ENCODE results near the gene AKAP17A.
"Not testable (repeated sequence)": the region's sequence is repeated elsewhere in the genome, so short reads cannot be mapped to it uniquely, and the experiment has no call there.

AKAP17A gene

GRCh38 chrX:1602299-1602698 lies 10.9 kb downstream of the AKAP17A start:
- Mint-ChIP-seq H3K4me3 (no peak overlapping the region), H3K36me3 (peaks cover 38% of the 10 kb centered on the region), H3K4me1 (peaks cover 12% of the 10 kb centered on the region), H3K27ac (no peak overlapping the region), H3K9me3 (no peaks in the 10 kb centered on the region), H3K27me3 (no peaks in the 10 kb centered on the region)
- no peak for ATAC-seq (ENCODE audit: low read depth)
- no peak for DNase-seq (ENCODE audit: low spot score in 2 of 2)

- DNase-seq (ENCODE audit: low spot score in 2 of 2) = no peak
- no peak for ATAC-seq (ENCODE audit: low read depth)
- H3K4me3 Mint-ChIP-seq = no peak overlapping the region
- peaks cover 19% of the 10 kb centered on the region for H3K4me1 Mint-ChIP-seq
- no peaks in the 10 kb centered on the region for H3K9me3 Mint-ChIP-seq
- H3K27ac Mint-ChIP-seq = no peak overlapping the region
- peaks cover 20% of the 10 kb centered on the region for H3K36me3 Mint-ChIP-seq
- H3K27me3 Mint-ChIP-seq = no peaks in the 10 kb centered on the region
Measured at GRCh38 chrX:1606496-1606895, 15.1 kb downstream of the AKAP17A start.

- peaks cover 8% of the 10 kb centered on the region for H3K36me3 Mint-ChIP-seq
- peaks cover 15% of the 10 kb centered on the region for H3K4me1 Mint-ChIP-seq
- no peak for DNase-seq (ENCODE audit: low spot score in 2 of 2)
- no peak overlapping the region for H3K27ac Mint-ChIP-seq
- H3K9me3 Mint-ChIP-seq = no peaks in the 10 kb centered on the region
- peaks cover 2% of the 10 kb centered on the region for H3K27me3 Mint-ChIP-seq
- no peak for ATAC-seq (ENCODE audit: low read depth)
- H3K4me3 Mint-ChIP-seq = no peak overlapping the region
Measured at GRCh38 chrX:1609311-1609710, 17.9 kb downstream of the AKAP17A start.

- Mint-ChIP-seq H3K9me3 (no peaks in the 10 kb centered on the region), H3K27ac (no peak overlapping the region), H3K4me1 (peaks cover 14% of the 10 kb centered on the region), H3K36me3 (peaks cover 6% of the 10 kb centered on the region), H3K27me3 (peaks cover 2% of the 10 kb centered on the region), H3K4me3 (no peak overlapping the region)
- DNase-seq (ENCODE audit: low spot score in 2 of 2) = no peak
- ATAC-seq (ENCODE audit: low read depth) = no peak
Measured at GRCh38 chrX:1609762-1610161, 18.4 kb downstream of the AKAP17A start.

GRCh38 chrX:1610166-1610565 lies 18.8 kb downstream of the AKAP17A start:
- Mint-ChIP-seq H3K27me3 (peaks cover 2% of the 10 kb centered on the region), H3K4me1 (peaks cover 14% of the 10 kb centered on the region), H3K27ac (no peak overlapping the region), H3K4me3 (no peak overlapping the region), H3K36me3 (peaks cover 3% of the 10 kb centered on the region), H3K9me3 (no peaks in the 10 kb centered on the region)
- no peak for DNase-seq (ENCODE audit: low spot score in 2 of 2)
- no peak for ATAC-seq (ENCODE audit: low read depth)

- no peaks in the 10 kb centered on the region for H3K36me3 Mint-ChIP-seq
- no peak for DNase-seq (ENCODE audit: low spot score in 2 of 2)
- peaks cover 14% of the 10 kb centered on the region for H3K4me1 Mint-ChIP-seq
- H3K27me3 Mint-ChIP-seq = peaks cover 2% of the 10 kb centered on the region
- no peak overlapping the region for H3K4me3 Mint-ChIP-seq
- no peak for ATAC-seq (ENCODE audit: low read depth)
- H3K27ac Mint-ChIP-seq = peak overlapping the region; percentile 46
- H3K9me3 Mint-ChIP-seq = no peaks in the 10 kb centered on the region
Measured at GRCh38 chrX:1610736-1611135, 19.3 kb downstream of the AKAP17A start.

- ATAC-seq (ENCODE audit: low read depth) = no peak
- no peaks in the 10 kb centered on the region for H3K9me3 Mint-ChIP-seq
- no peak overlapping the region for H3K4me3 Mint-ChIP-seq
- no peak for DNase-seq (ENCODE audit: low spot score in 2 of 2)
- no peaks in the 10 kb centered on the region for H3K36me3 Mint-ChIP-seq
- peaks cover 14% of the 10 kb centered on the region for H3K4me1 Mint-ChIP-seq
- H3K27me3 Mint-ChIP-seq = peaks cover 4% of the 10 kb centered on the region
- H3K27ac Mint-ChIP-seq = no peak overlapping the region
Measured at GRCh38 chrX:1612641-1613286, 21.4 kb downstream of the AKAP17A start.

- Mint-ChIP-seq H3K36me3 (no peaks in the 10 kb centered on the region), H3K27ac (no peak within 1 kb of the TSS), H3K9me3 (no peaks in the 10 kb centered on the region), H3K4me3 (no peak within 1 kb of the TSS), H3K4me1 (peaks cover 4% of the 10 kb centered on the region), H3K27me3 (peaks cover 4% of the 10 kb centered on the region)
- ATAC-seq (ENCODE audit: low read depth) = no peak
- no peak for DNase-seq (ENCODE audit: low spot score in 2 of 2)
Measured at GRCh38 chrX:1614927-1615326, 23.5 kb downstream of the AKAP17A start, which contains the start of gene ASMT. Gene ASMT, plus strand, starts transcription at chrX:1615059. Its CDS starts 141 bp downstream, at chrX:1615200.

GRCh38 chrX:1618689-1619088 lies 27.3 kb downstream of the AKAP17A start:
- H3K36me3 Mint-ChIP-seq = no peaks in the 10 kb centered on the region
- H3K27ac Mint-ChIP-seq = no peak overlapping the region
- no peak for ATAC-seq (ENCODE audit: low read depth)
- no peaks in the 10 kb centered on the region for H3K9me3 Mint-ChIP-seq
- peaks cover 9% of the 10 kb centered on the region for H3K4me1 Mint-ChIP-seq
- no peak for DNase-seq (ENCODE audit: low spot score in 2 of 2)
- H3K27me3 Mint-ChIP-seq = peaks cover 2% of the 10 kb centered on the region
- H3K4me3 Mint-ChIP-seq = no peak overlapping the region

- peaks cover 14% of the 10 kb centered on the region for H3K4me1 Mint-ChIP-seq
- no peaks in the 10 kb centered on the region for H3K36me3 Mint-ChIP-seq
- peaks cover 2% of the 10 kb centered on the region for H3K9me3 Mint-ChIP-seq
- DNase-seq (ENCODE audit: low spot score in 2 of 2) = no peak
- H3K4me3 Mint-ChIP-seq = peak overlapping the region; percentile 74
- H3K27ac Mint-ChIP-seq = no peak overlapping the region
- no peak for ATAC-seq (ENCODE audit: low read depth)
- H3K27me3 Mint-ChIP-seq = peaks cover under 1% of the 10 kb centered on the region
Measured at GRCh38 chrX:1623691-1624090, 32.3 kb downstream of the AKAP17A start.

GRCh38 chrX:1624158-1624860 lies 32.9 kb downstream of the AKAP17A start:
- H3K4me1 Mint-ChIP-seq = peaks cover 16% of the 10 kb centered on the region
- not testable (repeated sequence) for H3K4me3 Mint-ChIP-seq; H3K36me3 Mint-ChIP-seq; H3K27me3 Mint-ChIP-seq; H3K9me3 Mint-ChIP-seq; ATAC-seq (ENCODE audit: low read depth); DNase-seq (ENCODE audit: low spot score in 2 of 2); H3K27ac Mint-ChIP-seq

- peaks cover 16% of the 10 kb centered on the region for H3K4me1 Mint-ChIP-seq
- not testable (repeated sequence) for H3K36me3 Mint-ChIP-seq; H3K27me3 Mint-ChIP-seq; H3K4me3 Mint-ChIP-seq; ATAC-seq (ENCODE audit: low read depth); H3K9me3 Mint-ChIP-seq; H3K27ac Mint-ChIP-seq; DNase-seq (ENCODE audit: low spot score in 2 of 2)
Measured at GRCh38 chrX:1624861-1625215, 33.4 kb downstream of the AKAP17A start.

GRCh38 chrX:1629244-1629643 lies 37.8 kb downstream of the AKAP17A start:
- no peak overlapping the region for H3K4me3 Mint-ChIP-seq
- H3K36me3 Mint-ChIP-seq = peaks cover 2% of the 10 kb centered on the region
- DNase-seq (ENCODE audit: low spot score in 2 of 2) (no peak), ATAC-seq (ENCODE audit: low read depth) (no peak)
- H3K27me3 Mint-ChIP-seq = peaks cover 3% of the 10 kb centered on the region
- H3K27ac Mint-ChIP-seq = no peak overlapping the region
- peaks cover 7% of the 10 kb centered on the region for H3K4me1 Mint-ChIP-seq
- H3K9me3 Mint-ChIP-seq = peaks cover 2% of the 10 kb centered on the region

GRCh38 chrX:1646009-1646408 lies 54.6 kb downstream of the AKAP17A start:
- Mint-ChIP-seq H3K4me3 (no peak overlapping the region), H3K4me1 (peaks cover 3% of the 10 kb centered on the region), H3K36me3 (peaks cover 6% of the 10 kb centered on the region), H3K27ac (no peak overlapping the region), H3K9me3 (peaks cover 8% of the 10 kb centered on the region), H3K27me3 (peaks cover 14% of the 10 kb centered on the region)
- DNase-seq (ENCODE audit: low spot score in 2 of 2) (no peak), ATAC-seq (ENCODE audit: low read depth) (no peak)

GRCh38 chrX:1649621-1650020 lies 58.2 kb downstream of the AKAP17A start:
- H3K9me3 Mint-ChIP-seq = peaks cover 8% of the 10 kb centered on the region
- ATAC-seq (ENCODE audit: low read depth) (no peak), DNase-seq (ENCODE audit: low spot score in 2 of 2) (no peak)
- H3K4me1 Mint-ChIP-seq = peaks cover 8% of the 10 kb centered on the region
- H3K27me3 Mint-ChIP-seq = peaks cover 5% of the 10 kb centered on the region
- H3K36me3 Mint-ChIP-seq = peaks cover 6% of the 10 kb centered on the region
- no peak overlapping the region for H3K27ac Mint-ChIP-seq
- H3K4me3 Mint-ChIP-seq = no peak overlapping the region

Measured in memory B cell (primary cell).